ENCODE results near the gene LCK. TPM values are rescaled to one million over a fixed set of nuclear protein-coding genes. Genes with fewer than 3 reads are reported as not detected.
A peak's percentile ranks its signal among the peaks of the same experiment; 100 is the strongest.

Gene LCK
- total and polyA plus RNA-seq, 9 of the 15 experiments (the other 6 are each of a cell fraction or from before 2014, with no cell fraction given): 0.04 to 0.47 (median 0.13) TPM; not detected in 6

- DNase-seq (ENCODE audit: extremely low read depth in 1 of 4, low spot score in 3 of 4) (peak; percentile 93 to 98 (median 96)), FAIRE-seq (peak; percentile 94), ATAC-seq (peak; percentile 95)
- intact Hi-C loops (cut with micrococcal nuclease): loop anchor here (2.0 kb wide), 1 partner anchor 95 kb away; no protein-coding TSS in a partner anchor
- Histone ChIP-seq H3K79me2 (ENCODE audit: control insufficient read depth, insufficient read depth, low read length) (peaks cover 49% of the 10 kb centered on the region), H3K9me1 (ENCODE audit: control insufficient read depth, insufficient read depth, low read length) (no peaks in the 10 kb centered on the region), H3K27ac (ENCODE audit: extremely low read depth, low read depth, low read length) (peak within 1 kb of the TSS; percentile 90), H3K9ac (ENCODE audit: insufficient read depth in 1 of 2, low read depth in 2 of 2, low read length in 2 of 2) (peak within 1 kb of the TSS; percentile 94 to 96), H3K27me3 (ENCODE audit: control insufficient read depth in 2 of 2, insufficient read depth in 2 of 2, low read length in 2 of 2) (no peaks in the 10 kb centered on the region), H3K9me3 (replicated peaks; ENCODE audit: control insufficient read depth, insufficient read depth, low read depth, low read length) (no peaks in the 10 kb centered on the region), H3K36me3 (ENCODE audit: control insufficient read depth, insufficient read depth, low read length) (peaks cover 50% of the 10 kb centered on the region), H3K4me1 (replicated peaks in 1 of 2; ENCODE audit: control insufficient read depth in 2 of 2, insufficient read depth in 2 of 2, low read length in 2 of 2) (peaks cover 19 to 22% of the 10 kb centered on the region in 2 experiments; a peak in 4 of 5 replicates), H3K4me2 (ENCODE audit: insufficient read depth, low read length) (peak within 1 kb of the TSS; percentile 98), H3K4me3 (peak within 1 kb of the TSS; percentile 80), H4K20me1 (replicated peaks; ENCODE audit: control insufficient read depth, insufficient read depth, low read length) (no peaks in the 10 kb centered on the region), H2AFZ (ENCODE audit: low read depth, low read length) (peak within 1 kb of the TSS; percentile 90)
- TSS peak; percentile 70 for BruUV-seq (replicated peaks)
- WGBS (ENCODE audit: insufficient coverage, low coverage, missing lambda C conversion rate): under 1% methylated on average over 46 of the region's 46 CpGs
- ChIA-PET CTCF (ENCODE audit: low intra/inter-chr PET ratio) (no interaction called here), POLR2A (interaction anchor here (0.7 to 1.9 kb wide), 3 partner anchors 11 to 43 kb away, joined by 3 to 14 read pairs (median 3); partner anchors contain the start of genes DCDC2B and TXLNA)
- in situ Hi-C loops (cut with MboI): no loop called here
- peak; percentile 99 for TF ChIP-seq GABPA (tag; conservative IDR thresholded peaks at IDR 0.05; ENCODE audit: low read depth)
- TF ChIP-seq RBBP5 (IDR thresholded peaks at IDR 0.05; ENCODE audit: borderline replicate concordance, insufficient read depth, low read length, poor library complexity, severe bottlenecking): peak; percentile 70
- TF ChIP-seq JUN (IDR thresholded peaks at IDR 0.05; ENCODE audit: borderline replicate concordance, low read depth, low read length): peak; percentile 49; the same call in 1 of the 2 replicates
- TF ChIP-seq JUN (CRISPR knock-in tag; IDR thresholded peaks at IDR 0.05; ENCODE audit: borderline replicate concordance): no peak
- TF ChIP-seq KLF1 (tag; IDR thresholded peaks at IDR 0.05): peak; percentile 79; the same call in 1 of the 2 replicates
- TF ChIP-seq CREB3L1 (IDR thresholded peaks at IDR 0.05; ENCODE audit: borderline replicate concordance, low read depth): peak; percentile 54; the same call in 1 of the 2 replicates
- TF ChIP-seq MTF1 (CRISPR knock-in tag; IDR thresholded peaks at IDR 0.05; ENCODE audit: borderline replicate concordance): no peak
- no peak for TF ChIP-seq ATF1 (CRISPR knock-in tag; IDR thresholded peaks at IDR 0.05)
- TF ChIP-seq ATF1 (tag; IDR thresholded peaks at IDR 0.05): peak; percentile 94
- TF ChIP-seq ZBTB11 (CRISPR knock-in tag; IDR thresholded peaks at IDR 0.05): peak in 1 of 3 experiments; percentile 58; a peak in 2 of 6 replicates
- TF ChIP-seq ZC3H11A (IDR thresholded peaks at IDR 0.05; ENCODE audit: low read depth, low read length): no peak
- no peak for TF ChIP-seq ZNF217 (CRISPR knock-in tag; IDR thresholded peaks at IDR 0.05)
- TF ChIP-seq ZNF449 (CRISPR knock-in tag; IDR thresholded peaks at IDR 0.05): no peak
These were observed 28.9 kb upstream of the LCK start, which contains the start of the genes EIF3I and TMEM234 for GRCh38 chr1:32221980-32222755. EIF3I (plus strand) TSS chr1:32222407; CDS start chr1:32222442, 35 bp downstream. TMEM234 (minus strand) TSS chr1:32222353; CDS start chr1:32222322, 31 bp downstream.

Measured in K562 (cell line).